HFFc6 (cell line): ENCODE measurements around the gene SDK2. TPM values are rescaled to one million over a fixed set of nuclear protein-coding genes. Genes with fewer than 3 reads are reported as not detected.

Experiments used
- DNase-seq: peaks from one replicate; pipeline ENCODE4 v3.0.0-alpha.2; 2018
- H3K27ac Mint-ChIP-seq: 2 replicates; pipeline ENCODE4 v1.8.0; 2020; ENCODE audit warnings: mild to moderate bottlenecking, mixed read lengths
- H3K27me3 Mint-ChIP-seq: 2 replicates; pipeline ENCODE4 v1.8.0; 2021; ENCODE audit warnings: mild to moderate bottlenecking, moderate library complexity, mixed read lengths; ENCODE audit not compliant: insufficient read depth
- H3K36me3 Mint-ChIP-seq: 2 replicates; pipeline ENCODE4 v1.8.0; 2021; ENCODE audit warnings: low read depth, mixed read lengths
- H3K4me1 Mint-ChIP-seq: 2 replicates; pipeline ENCODE4 v1.8.0; 2020; ENCODE audit warnings: low read depth, mixed read lengths
- H3K4me3 Mint-ChIP-seq: 2 replicates; pipeline ENCODE4 v1.8.0; 2020; ENCODE audit warnings: mild to moderate bottlenecking, moderate library complexity, mixed read lengths
- H3K9me3 Mint-ChIP-seq: 2 replicates; pipeline ENCODE4 v1.8.0; 2020; ENCODE audit warnings: mild to moderate bottlenecking, mixed read lengths
- CTCF ChIP-seq: fragments of 200-600 bp; sonication (generic); IDR thresholded peaks from 2 replicates; pipeline ENCODE4 v1.5.0; 2021; ENCODE audit warnings: antibody characterized with exemption, mild to moderate bottlenecking
- total RNA-seq, 6 experiments: library from RNA; stranded (reverse); fragmentation: NEBNext Ultra II Directional; extraction: Animal tissue kit (Norgen Biotek cat#: 25700); gene quantifications; 2 replicates in 1 of 6; 3 replicates in 5 of 6; pipeline ENCODE4 v1.2.3, GENCODE V29; 2021

SDK2 gene
- total RNA-seq, 6 experiments from 2014 or later: 0.03 TPM; not detected in 4

- Mint-ChIP-seq H3K36me3 (no peaks in the 10 kb centered on the region), H3K27me3 (peaks cover 13% of the 10 kb centered on the region), H3K4me3 (no peak overlapping the region), H3K27ac (no peak overlapping the region), H3K4me1 (no peaks in the 10 kb centered on the region), H3K9me3 (no peaks in the 10 kb centered on the region)
- TF ChIP-seq CTCF: no peak
- DNase-seq: no peak
Measured at GRCh38 chr17:73423806-73424205, 220.4 kb downstream of the SDK2 start.

GRCh38 chr17:73423159-73423715, 221.0 kb downstream of the SDK2 start:
- no peaks in the 10 kb centered on the region for H3K36me3 Mint-ChIP-seq
- H3K4me1 Mint-ChIP-seq: no peaks in the 10 kb centered on the region
- H3K9me3 Mint-ChIP-seq: no peaks in the 10 kb centered on the region
- no peak overlapping the region for H3K27ac Mint-ChIP-seq
- H3K27me3 Mint-ChIP-seq: peaks cover 13% of the 10 kb centered on the region
- H3K4me3 Mint-ChIP-seq: no peak overlapping the region
- no peak for TF ChIP-seq CTCF
- DNase-seq: no peak

GRCh38 chr17:73422121-73422520, 222.1 kb downstream of the SDK2 start:
- H3K4me3 Mint-ChIP-seq: no peak overlapping the region
- peaks cover 13% of the 10 kb centered on the region for H3K27me3 Mint-ChIP-seq
- no peak for TF ChIP-seq CTCF
- H3K9me3 Mint-ChIP-seq: no peaks in the 10 kb centered on the region
- H3K36me3 Mint-ChIP-seq: no peaks in the 10 kb centered on the region
- H3K4me1 Mint-ChIP-seq: no peaks in the 10 kb centered on the region
- DNase-seq: no peak
- H3K27ac Mint-ChIP-seq: no peak overlapping the region

- peaks cover 13% of the 10 kb centered on the region for H3K27me3 Mint-ChIP-seq
- H3K36me3 Mint-ChIP-seq: no peaks in the 10 kb centered on the region
- no peak for DNase-seq
- no peaks in the 10 kb centered on the region for H3K9me3 Mint-ChIP-seq
- H3K4me3 Mint-ChIP-seq: no peak overlapping the region
- peak; percentile 48 for TF ChIP-seq CTCF
- no peaks in the 10 kb centered on the region for H3K4me1 Mint-ChIP-seq
- no peak overlapping the region for H3K27ac Mint-ChIP-seq
Measured at GRCh38 chr17:73420897-73421296, 223.3 kb downstream of the SDK2 start.

- Mint-ChIP-seq H3K4me1 (no peaks in the 10 kb centered on the region), H3K36me3 (no peaks in the 10 kb centered on the region), H3K27me3 (peaks cover 9% of the 10 kb centered on the region; the same call in 1 of the 2 replicates), H3K9me3 (no peaks in the 10 kb centered on the region), H3K27ac (no peak overlapping the region), H3K4me3 (no peak overlapping the region)
- no peak for DNase-seq
- no peak for TF ChIP-seq CTCF
Measured at GRCh38 chr17:73419881-73420280, 224.4 kb downstream of the SDK2 start.

- no peaks in the 10 kb centered on the region for H3K9me3 Mint-ChIP-seq
- no peak for TF ChIP-seq CTCF
- H3K27me3 Mint-ChIP-seq: peaks cover 1% of the 10 kb centered on the region
- no peak for DNase-seq
- H3K36me3 Mint-ChIP-seq: no peaks in the 10 kb centered on the region
- H3K27ac Mint-ChIP-seq: no peak overlapping the region
- no peaks in the 10 kb centered on the region for H3K4me1 Mint-ChIP-seq
- H3K4me3 Mint-ChIP-seq: no peak overlapping the region
Measured at GRCh38 chr17:73419051-73419450, 225.2 kb downstream of the SDK2 start.
